Mammary epithelial cell (primary cell): Measurements from ENCODE around the gene HSPA12B.

Experiments
- EZH2 ChIP-seq: IDR thresholded peaks from 2 replicates; pipeline ENCODE4 v1.6.1; 2012; ENCODE audit warnings: low read length, inconsistent platforms, borderline replicate concordance
- TF ChIP-seq, protein P1 (sequence below), 2 donors: IDR thresholded peaks in 1 of 2; conservative IDR thresholded peaks in 1 of 2; 2 replicates each; pipeline ENCODE4 v1.5.1; 2011 to 2012; ENCODE audit warnings: inconsistent platforms in 2 of 2, low read length in 2 of 2, mild to moderate bottlenecking in 2 of 2, control low read depth in 1 of 2, low read depth in 1 of 2; ENCODE audit not compliant: insufficient read depth in 1 of 2; ENCODE audit errors: extremely low read depth in 1 of 2

DNA sequence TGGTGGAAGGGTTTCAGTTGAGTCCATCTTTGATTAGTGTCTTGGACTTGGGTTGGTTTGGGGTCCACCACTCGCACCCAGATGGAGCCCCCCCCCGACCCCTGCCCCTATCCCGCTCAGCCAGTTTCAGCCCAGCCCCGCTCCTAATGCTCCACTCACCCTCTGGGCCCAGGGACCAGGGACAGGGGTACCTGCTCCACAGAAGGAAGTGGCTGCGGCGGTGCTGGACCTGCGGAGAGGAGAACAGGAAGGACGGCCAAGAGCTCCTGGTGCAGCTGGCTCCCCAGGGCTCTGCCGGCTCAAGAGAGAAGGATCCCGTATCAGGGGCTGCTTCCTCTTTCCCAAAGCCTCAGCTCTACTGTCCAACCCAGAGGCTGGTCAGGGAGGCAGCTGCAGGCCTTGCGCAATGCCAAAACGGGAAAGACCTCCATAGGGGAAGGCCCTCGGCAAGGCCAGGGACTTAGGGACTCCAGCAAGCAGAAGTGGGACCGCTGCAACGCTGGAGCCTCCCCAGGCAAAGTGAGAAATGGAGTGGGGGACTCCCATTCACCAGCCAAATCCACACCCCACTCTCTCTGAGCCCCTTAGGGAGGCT lies 20.1 kb upstream of the HSPA12B start, which contains the start of gene SIGLEC1:
- TF ChIP-seq, protein P1, sequence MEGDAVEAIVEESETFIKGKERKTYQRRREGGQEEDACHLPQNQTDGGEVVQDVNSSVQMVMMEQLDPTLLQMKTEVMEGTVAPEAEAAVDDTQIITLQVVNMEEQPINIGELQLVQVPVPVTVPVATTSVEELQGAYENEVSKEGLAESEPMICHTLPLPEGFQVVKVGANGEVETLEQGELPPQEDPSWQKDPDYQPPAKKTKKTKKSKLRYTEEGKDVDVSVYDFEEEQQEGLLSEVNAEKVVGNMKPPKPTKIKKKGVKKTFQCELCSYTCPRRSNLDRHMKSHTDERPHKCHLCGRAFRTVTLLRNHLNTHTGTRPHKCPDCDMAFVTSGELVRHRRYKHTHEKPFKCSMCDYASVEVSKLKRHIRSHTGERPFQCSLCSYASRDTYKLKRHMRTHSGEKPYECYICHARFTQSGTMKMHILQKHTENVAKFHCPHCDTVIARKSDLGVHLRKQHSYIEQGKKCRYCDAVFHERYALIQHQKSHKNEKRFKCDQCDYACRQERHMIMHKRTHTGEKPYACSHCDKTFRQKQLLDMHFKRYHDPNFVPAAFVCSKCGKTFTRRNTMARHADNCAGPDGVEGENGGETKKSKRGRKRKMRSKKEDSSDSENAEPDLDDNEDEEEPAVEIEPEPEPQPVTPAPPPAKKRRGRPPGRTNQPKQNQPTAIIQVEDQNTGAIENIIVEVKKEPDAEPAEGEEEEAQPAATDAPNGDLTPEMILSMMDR (conservative IDR thresholded peaks at IDR 0.05 in 1 of 2, IDR thresholded peaks at IDR 0.05 in 1 of 2; ENCODE audit: extremely low read depth in 1 of 2, insufficient read depth in 1 of 2, low read depth in 1 of 2, low read length in 2 of 2) = no peak
- no peak for TF ChIP-seq EZH2
